HFF-Myc (cell line): ENCODE data around the gene TTLL6.

Experiments
- DNase-seq: peaks from one replicate; pipeline ENCODE4 v3.0.0-alpha.2; 2011; ENCODE audit warnings: low read depth; ENCODE audit errors: extremely low read depth
- H3K4me3 ChIP-seq: replicated peaks from 2 replicates; pipeline ENCODE4 v1.5.1; 2011; ENCODE audit warnings: low read depth, mild to moderate bottlenecking, control low read depth, low read length
- CTCF ChIP-seq: IDR thresholded peaks from 2 replicates; pipeline ENCODE4 v1.5.1; 2012; ENCODE audit warnings: mild to moderate bottlenecking, low read depth, low read length, control low read depth; ENCODE audit errors: missing control alignments

Gene TTLL6

GRCh38 chr17:48731355-48731754 lies 85.7 kb downstream of the TTLL6 start:
- H3K4me3 ChIP-seq = no peak overlapping the region
- no peak for TF ChIP-seq CTCF
- DNase-seq = no peak

GRCh38 chr17:48730240-48730550 lies 86.8 kb downstream of the TTLL6 start:
- DNase-seq = no peak
- no peak overlapping the region for H3K4me3 ChIP-seq
- TF ChIP-seq CTCF = no peak

GRCh38 chr17:48729335-48730239 lies 87.4 kb downstream of the TTLL6 start:
- H3K4me3 ChIP-seq = no peak overlapping the region

GRCh38 chr17:48728232-48729231 lies 88.5 kb downstream of the TTLL6 start, which contains the start of gene HOXB13:
HOXB13 (minus strand) TSS chr17:48728750; CDS start chr17:48728593, 157 bp downstream.
- TF ChIP-seq CTCF = no peak
- no peak for DNase-seq
- peak within 1 kb of the TSS; percentile 19 for H3K4me3 ChIP-seq

More at GRCh38 chr17:48729335-48730239, 87.4 kb downstream of the TTLL6 start:
- no peak for DNase-seq
- TF ChIP-seq CTCF = no peak

- DNase-seq = no peak
- TF ChIP-seq CTCF = no peak
- no peak overlapping the region for H3K4me3 ChIP-seq
Measured at GRCh38 chr17:48727415-48728175, 89.4 kb downstream of the TTLL6 start.

GRCh38 chr17:48726916-48727286 lies 90.1 kb downstream of the TTLL6 start:
- no peak for TF ChIP-seq CTCF
- H3K4me3 ChIP-seq = no peak overlapping the region
- DNase-seq = no peak
